H1 (cell line): Measurements from ENCODE around the gene HBS1L. TPM values are rescaled to one million over a fixed set of nuclear protein-coding genes. Genes with fewer than 3 reads are reported as not detected.

ENCODE experiments used
- CTCF ChIA-PET: fragments of 300-600 bp; sonication (Branson Sonifier 250); formaldehyde crosslinking; loops from one replicate; lab custom pipeline; 2021; ENCODE audit not compliant: partially characterized antibody; lab: Charles Lee
- POLR2A ChIA-PET: fragments of 300-600 bp; sonication (Branson Sonifier 250); formaldehyde crosslinking; loops from one replicate; lab custom pipeline; 2021; ENCODE audit warnings: inconsistent platforms; ENCODE audit not compliant: partially characterized antibody; lab: Charles Lee
- DNase-seq, 2 experiments: peaks; one replicate each; pipeline versions ENCODE4 v3.0.0 to v3.0.0-alpha.2; 2010 to 2022; ENCODE audit warnings: low spot score in 2 of 2, low read depth in 1 of 2, mixed read lengths in 1 of 2
- FAIRE-seq: peaks from 2 replicates; lab custom pipeline; 2011; peaks lifted over from hg19 to GRCh38; lab: Jason Lieb, UNC
- H2AFZ ChIP-seq: 2 replicates; pipeline ENCODE4 v1.8.1; 2012; ENCODE audit warnings: low read length, inconsistent platforms
- H2AK5ac ChIP-seq: 2 replicates; pipeline ENCODE4 v1.6.1; 2013; ENCODE audit warnings: low read depth, low read length
- H2BK120ac ChIP-seq: replicated peaks from 2 replicates; pipeline ENCODE3; 2013; ENCODE audit warnings: low read depth, low read length, inconsistent platforms
- H2BK12ac ChIP-seq: 2 replicates; pipeline ENCODE4 v1.6.1; 2013; ENCODE audit warnings: low read depth, low read length
- H2BK15ac ChIP-seq: 2 replicates; pipeline ENCODE4 v1.6.1; 2013; ENCODE audit warnings: low read length
- H2BK20ac ChIP-seq: 2 replicates; pipeline ENCODE4 v1.6.1; 2013; ENCODE audit warnings: low read length
- H2BK5ac ChIP-seq: 2 replicates; pipeline ENCODE4 v1.6.1; 2013; ENCODE audit warnings: low read depth, low read length
- H3K14ac ChIP-seq: 2 replicates; pipeline ENCODE4 v1.6.1; 2013; ENCODE audit warnings: inconsistent platforms; ENCODE audit not compliant: insufficient read length
- H3K18ac ChIP-seq: 2 replicates; pipeline ENCODE4 v1.6.1; 2013; ENCODE audit warnings: low read length; ENCODE audit errors: extremely low read depth
- H3K23ac ChIP-seq: 2 replicates; pipeline ENCODE4 v1.6.1; 2013; ENCODE audit warnings: inconsistent platforms; ENCODE audit not compliant: insufficient read length
- H3K23me2 ChIP-seq: 2 replicates; pipeline ENCODE4 v1.6.1; 2013; ENCODE audit warnings: low read depth, low read length
- H3K27ac ChIP-seq: 2 replicates; pipeline ENCODE4 v1.6.1; 2011; ENCODE audit warnings: low read depth, low read length, inconsistent platforms
- H3K27me3 ChIP-seq, 4 experiments: replicated peaks in 1 of 4; 1 replicate in 1 of 4; 2 replicates in 3 of 4; pipeline versions ENCODE4 v1.6.1 to v1.8.1; 2011 to 2013; ENCODE audit warnings: low read length in 3 of 4, mild to moderate bottlenecking in 3 of 4, inconsistent platforms in 2 of 4, mixed read lengths in 2 of 4, moderate library complexity in 1 of 4; ENCODE audit not compliant: control insufficient read depth in 3 of 4, insufficient read depth in 3 of 4; ENCODE audit errors: extremely low read depth in 1 of 4
- H3K36me3 ChIP-seq, 4 experiments: 2 replicates each; pipeline versions ENCODE4 v1.6.1 to v1.8.1; 2011 to 2013; ENCODE audit warnings: mild to moderate bottlenecking in 4 of 4, low read length in 3 of 4, moderate library complexity in 2 of 4, control low read depth in 1 of 4, inconsistent platforms in 1 of 4; ENCODE audit not compliant: insufficient read depth in 4 of 4, control insufficient read depth in 2 of 4
- H3K4ac ChIP-seq: replicated peaks from 2 replicates; pipeline ENCODE3; 2013; ENCODE audit warnings: low read length, low read depth, mixed read lengths, inconsistent platforms; ENCODE audit not compliant: insufficient read length
- H3K4me1 ChIP-seq, 4 experiments: replicated peaks in 1 of 4; 1 replicate in 1 of 4; 2 replicates in 3 of 4; pipeline versions ENCODE4 v1.6.1 to v1.8.1; 2011 to 2013; ENCODE audit warnings: low read length in 3 of 4, inconsistent platforms in 2 of 4, mixed read lengths in 1 of 4; ENCODE audit not compliant: insufficient read depth in 4 of 4, control insufficient read depth in 3 of 4
- H3K4me2 ChIP-seq, 2 experiments: 2 replicates each; pipeline versions ENCODE4 v1.6.1 to v1.8.1; 2011 to 2013; ENCODE audit warnings: low read depth in 2 of 2, low read length in 2 of 2, control low read depth in 1 of 2, inconsistent platforms in 1 of 2, mild to moderate bottlenecking in 1 of 2; ENCODE audit not compliant: insufficient read depth in 1 of 2
- H3K4me3 ChIP-seq, 4 experiments: fragments of 200-600, 300-600 bp in 1 of 4; sonication (generic), shearing (Covaris generic), sonication (Bioruptor Twin) in 1 of 4; 2 replicates each; pipeline versions ENCODE4 v1.5.1 to v1.8.1; 2011 to 2016; ENCODE audit warnings: low read length in 4 of 4, low read depth in 3 of 4, control low read depth in 2 of 4, inconsistent platforms in 2 of 4, mild to moderate bottlenecking in 2 of 4, mixed read lengths in 1 of 4, moderate library complexity in 1 of 4; ENCODE audit not compliant: insufficient read depth in 2 of 4; ENCODE audit errors: extremely low read depth in 1 of 4
- H3K56ac ChIP-seq: replicated peaks from 2 replicates; pipeline ENCODE3; 2013; ENCODE audit warnings: low read depth, mild to moderate bottlenecking, mixed read lengths, low read length, inconsistent platforms; ENCODE audit not compliant: insufficient read length
- H3K79me1 ChIP-seq: 2 replicates; pipeline ENCODE4 v1.6.1; 2013; ENCODE audit warnings: low read depth, low read length, control low read depth
- H3K79me2 ChIP-seq, 2 experiments: 2 replicates each; pipeline versions ENCODE4 v1.6.1 to v1.8.1; 2012 to 2013; ENCODE audit warnings: low read length in 2 of 2, mild to moderate bottlenecking in 2 of 2, inconsistent platforms in 1 of 2; ENCODE audit not compliant: insufficient read depth in 2 of 2, control insufficient read depth in 1 of 2
- H3K9ac ChIP-seq, 4 experiments: replicated peaks in 1 of 4; 1 replicate in 1 of 4; 2 replicates in 3 of 4; pipeline versions ENCODE4 v1.6.1 to v1.8.1; 2011 to 2013; ENCODE audit warnings: low read depth in 3 of 4, low read length in 3 of 4, control low read depth in 2 of 4, mild to moderate bottlenecking in 2 of 4, moderate library complexity in 2 of 4, inconsistent platforms in 1 of 4; ENCODE audit errors: extremely low read depth in 1 of 4
- H3K9me3 ChIP-seq, 2 experiments: 2 replicates each; pipeline versions ENCODE4 v1.6.1 to v1.8.1; 2012 to 2013; ENCODE audit warnings: mild to moderate bottlenecking in 2 of 2, moderate library complexity in 2 of 2, control low read depth in 1 of 2, inconsistent platforms in 1 of 2, low read depth in 1 of 2, low read length in 1 of 2, mixed read lengths in 1 of 2; ENCODE audit not compliant: insufficient read depth in 2 of 2
- H4K20me1 ChIP-seq, 2 experiments: replicated peaks in 1 of 2; 2 replicates each; pipeline versions ENCODE3 to v1.8.1; 2011 to 2013; ENCODE audit warnings: inconsistent platforms in 2 of 2, low read length in 2 of 2, mild to moderate bottlenecking in 1 of 2; ENCODE audit not compliant: insufficient read depth in 2 of 2, control insufficient read depth in 1 of 2
- H4K5ac ChIP-seq: 2 replicates; pipeline ENCODE4 v1.6.1; 2013; ENCODE audit warnings: low read length, low read depth, mixed read lengths, inconsistent platforms; ENCODE audit not compliant: insufficient read length
- H4K8ac ChIP-seq: 2 replicates; pipeline ENCODE4 v1.8.0; 2013; ENCODE audit warnings: mild to moderate bottlenecking, moderate library complexity, low read length, inconsistent platforms; ENCODE audit not compliant: insufficient read depth; ENCODE audit errors: extremely low read depth
- H4K91ac ChIP-seq: replicated peaks from 2 replicates; pipeline ENCODE3; 2013; ENCODE audit warnings: low read length, mixed read lengths, inconsistent platforms; ENCODE audit not compliant: insufficient read length
- CEBPB ChIP-seq: IDR thresholded peaks from 2 replicates; pipeline ENCODE4 v1.6.1; 2012; ENCODE audit warnings: low read depth, low read length
- GABPA ChIP-seq: IDR thresholded peaks from 2 replicates; pipeline ENCODE4 v1.6.1; 2011; ENCODE audit warnings: mild to moderate bottlenecking, low read length, moderate library complexity, borderline replicate concordance; ENCODE audit not compliant: insufficient read depth
- HDAC2 ChIP-seq, 2 experiments: fragments of 300-600 bp in 1 of 2; sonication (generic) in 1 of 2; IDR thresholded peaks; 2 replicates each; pipeline ENCODE4 v1.6.1; 2011 to 2012; ENCODE audit warnings: low read depth in 2 of 2, low read length in 2 of 2, mild to moderate bottlenecking in 2 of 2, moderate library complexity in 2 of 2, borderline replicate concordance in 1 of 2, inconsistent platforms in 1 of 2
- HDAC6 ChIP-seq: IDR thresholded peaks from one replicate; pipeline ENCODE4 v1.7.1; 2012; ENCODE audit warnings: low read depth, mild to moderate bottlenecking, inconsistent platforms, low read length, moderate library complexity
- JUN ChIP-seq: IDR thresholded peaks from 2 replicates; pipeline ENCODE4 v1.6.1; 2011; ENCODE audit warnings: low read depth, mild to moderate bottlenecking, improper control_type of control experiment, low read length
- MAX ChIP-seq: IDR thresholded peaks from 2 replicates; pipeline ENCODE4 v1.6.1; 2012; ENCODE audit warnings: inconsistent platforms
- ZNF274 ChIP-seq: IDR thresholded peaks from 2 replicates; pipeline ENCODE4 v1.7.0; 2012; ENCODE audit warnings: low read length, borderline replicate concordance; ENCODE audit errors: extremely low read depth
- WGBS, 2 experiments: shearing (Covaris generic) in 1 of 2; methylation state at CpG; one replicate each; pipeline versions ENCODE4 v1.1.6 to v1.1.7; 2013 to 2015; ENCODE audit warnings: low lambda C conversion rate in 2 of 2, mixed read lengths in 2 of 2, inconsistent platforms in 1 of 2, low coverage in 1 of 2, missing lambda C conversion rate in 1 of 2; ENCODE audit not compliant: insufficient replicate concordance in 2 of 2, insufficient coverage in 1 of 2, insufficient read length in 1 of 2; ENCODE audit errors: extremely low coverage in 1 of 2, missing lambda C conversion rate in 1 of 2; 5-methylcytosine and 5-hydroxymethylcytosine counted together
- polyA plus RNA-seq, 7 experiments: library from polyadenylated mRNA; depleted of rRNA in 3 of 7; stranded (reverse) in 5 of 7; unstranded in 2 of 7; fragments of >200 nt in 5 of 7; fragments of 200-250 nt in 2 of 7; gene quantifications; 1 replicate in 5 of 7; 2 replicates in 1 of 7; 4 replicates in 1 of 7; pipeline versions ENCODE4 v1.2.1 to v1.2.3, GENCODE V29; 2011 to 2013; ENCODE audit warnings: missing spikeins in 2 of 7, mixed read lengths in 2 of 7
- total RNA-seq: library from RNA; stranded (reverse); fragmentation: NEBNext Ultra II Directional; extraction: Animal tissue kit (Norgen Biotek cat#: 25700); gene quantifications from 2 replicates; pipeline ENCODE4 v1.2.1, GENCODE V29; 2021
- TF ChIP-seq, protein P1 (sequence below), 3 experiments: IDR thresholded peaks; 1 replicate in 2 of 3; 2 replicates in 1 of 3; pipeline versions ENCODE4 v1.5.1 to v1.6.1; 2011; ENCODE audit warnings: low read length in 3 of 3, mild to moderate bottlenecking in 3 of 3, inconsistent platforms in 2 of 3, low read depth in 1 of 3, moderate library complexity in 1 of 3; ENCODE audit not compliant: insufficient read depth in 1 of 3; ENCODE audit errors: control extremely low read depth in 1 of 3

Gene HBS1L
- total and polyA plus RNA-seq, 2 of the 8 experiments (the other 6 are each of a cell fraction or from before 2014, with no cell fraction given): 28.1 to 97.1 TPM

DNA sequence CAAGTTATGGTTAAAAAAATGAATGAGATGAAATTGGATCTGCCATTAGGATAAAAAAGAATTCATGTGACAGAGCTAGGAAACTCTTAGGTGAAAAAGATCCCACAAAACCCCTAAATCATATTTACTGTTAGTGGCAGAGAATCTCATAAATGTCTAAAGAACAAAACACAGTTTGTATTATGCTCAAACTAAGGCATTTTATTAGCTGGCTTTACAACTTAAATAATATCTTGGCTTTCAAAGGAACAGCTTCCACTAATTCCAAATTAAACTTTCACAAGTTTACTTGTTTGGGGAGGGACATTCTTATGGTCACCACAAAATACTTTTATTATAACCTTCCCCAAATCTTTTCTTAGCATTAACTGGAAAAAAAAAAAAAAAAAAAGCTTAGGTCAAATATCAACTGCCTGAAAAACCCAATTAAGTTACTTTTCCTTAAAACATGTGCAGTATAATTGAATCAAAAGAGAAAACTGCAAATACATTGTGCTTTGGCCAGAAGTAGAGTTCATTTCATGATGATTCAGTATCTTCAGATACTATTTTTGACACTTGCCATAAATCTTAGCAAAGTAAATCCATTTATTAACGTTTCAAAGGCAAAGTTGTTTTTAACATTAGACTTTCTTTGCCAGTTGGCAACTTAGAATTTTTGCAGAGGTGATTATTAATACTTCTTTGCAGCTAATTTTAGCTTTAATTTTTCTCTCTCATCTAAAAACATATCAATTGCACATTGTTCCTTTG is 90.0 kb downstream of the HBS1L start:
- Histone ChIP-seq H3K23ac (no peak overlapping the region), H4K5ac (no peak overlapping the region), H3K9me3 (0 out of 4 replicates have a peak, but pooled peaks cover 0 to 2% of the 10 kb centered on the region in 2 experiments), H3K56ac (no peak overlapping the region), H2AFZ (no peak overlapping the region), H3K4me2 (no peak overlapping the region), H3K18ac (no peak overlapping the region), H3K4me1 (no peaks in the 10 kb centered on the region), H3K23me2 (no peaks in the 10 kb centered on the region), H3K79me2 (no peaks in the 10 kb centered on the region), H3K14ac (no peak overlapping the region), H4K20me1 (no peaks in the 10 kb centered on the region), H2BK12ac (no peak overlapping the region), H2BK5ac (no peak overlapping the region), H4K8ac (no peak overlapping the region), H2BK20ac (no peak overlapping the region), H3K27ac (no peak overlapping the region), H2BK120ac (no peak overlapping the region), H2AK5ac (no peak overlapping the region), H4K91ac (no peak overlapping the region), H3K79me1 (no peaks in the 10 kb centered on the region), H3K4me3 (no peak overlapping the region), H2BK15ac (no peak overlapping the region), H3K36me3 (peaks cover 0 to 13% (median 6%) of the 10 kb centered on the region in 4 experiments; a peak in 3 of 8 replicates), H3K9ac (no peak overlapping the region), H3K4ac (no peak overlapping the region), H3K27me3 (no peaks in the 10 kb centered on the region)
- FAIRE-seq (no peak), DNase-seq (no peak)
- ChIA-PET POLR2A (no interaction called here), CTCF (interaction anchor here (1.2 kb wide), 1 partner anchor 11 kb away, joined by 4 read pairs; no protein-coding TSS in a partner anchor)
- WGBS, 2 experiments: 92% methylated on average over 1 of the region's 1 CpG; no CpG with 5 or more reads in 1 of the 2 experiments
- TF ChIP-seq GABPA (no peak), HDAC2 (IDR thresholded peaks at IDR 0.05; ENCODE audit: borderline replicate concordance in 1 of 2, low read depth in 2 of 2, low read length in 2 of 2) (no peak), MAX (no peak), ZNF274 (no peak), JUN (no peak), CEBPB (no peak), HDAC6 (no peak)
- TF ChIP-seq, protein P1, sequence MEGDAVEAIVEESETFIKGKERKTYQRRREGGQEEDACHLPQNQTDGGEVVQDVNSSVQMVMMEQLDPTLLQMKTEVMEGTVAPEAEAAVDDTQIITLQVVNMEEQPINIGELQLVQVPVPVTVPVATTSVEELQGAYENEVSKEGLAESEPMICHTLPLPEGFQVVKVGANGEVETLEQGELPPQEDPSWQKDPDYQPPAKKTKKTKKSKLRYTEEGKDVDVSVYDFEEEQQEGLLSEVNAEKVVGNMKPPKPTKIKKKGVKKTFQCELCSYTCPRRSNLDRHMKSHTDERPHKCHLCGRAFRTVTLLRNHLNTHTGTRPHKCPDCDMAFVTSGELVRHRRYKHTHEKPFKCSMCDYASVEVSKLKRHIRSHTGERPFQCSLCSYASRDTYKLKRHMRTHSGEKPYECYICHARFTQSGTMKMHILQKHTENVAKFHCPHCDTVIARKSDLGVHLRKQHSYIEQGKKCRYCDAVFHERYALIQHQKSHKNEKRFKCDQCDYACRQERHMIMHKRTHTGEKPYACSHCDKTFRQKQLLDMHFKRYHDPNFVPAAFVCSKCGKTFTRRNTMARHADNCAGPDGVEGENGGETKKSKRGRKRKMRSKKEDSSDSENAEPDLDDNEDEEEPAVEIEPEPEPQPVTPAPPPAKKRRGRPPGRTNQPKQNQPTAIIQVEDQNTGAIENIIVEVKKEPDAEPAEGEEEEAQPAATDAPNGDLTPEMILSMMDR (IDR thresholded peaks at IDR 0.05; ENCODE audit: control extremely low read depth in 1 of 3, insufficient read depth in 1 of 3, low read depth in 1 of 3, low read length in 3 of 3): no peak
